ENCODE results near the gene SPATA33.

- TF ChIP-seq, protein P1, sequence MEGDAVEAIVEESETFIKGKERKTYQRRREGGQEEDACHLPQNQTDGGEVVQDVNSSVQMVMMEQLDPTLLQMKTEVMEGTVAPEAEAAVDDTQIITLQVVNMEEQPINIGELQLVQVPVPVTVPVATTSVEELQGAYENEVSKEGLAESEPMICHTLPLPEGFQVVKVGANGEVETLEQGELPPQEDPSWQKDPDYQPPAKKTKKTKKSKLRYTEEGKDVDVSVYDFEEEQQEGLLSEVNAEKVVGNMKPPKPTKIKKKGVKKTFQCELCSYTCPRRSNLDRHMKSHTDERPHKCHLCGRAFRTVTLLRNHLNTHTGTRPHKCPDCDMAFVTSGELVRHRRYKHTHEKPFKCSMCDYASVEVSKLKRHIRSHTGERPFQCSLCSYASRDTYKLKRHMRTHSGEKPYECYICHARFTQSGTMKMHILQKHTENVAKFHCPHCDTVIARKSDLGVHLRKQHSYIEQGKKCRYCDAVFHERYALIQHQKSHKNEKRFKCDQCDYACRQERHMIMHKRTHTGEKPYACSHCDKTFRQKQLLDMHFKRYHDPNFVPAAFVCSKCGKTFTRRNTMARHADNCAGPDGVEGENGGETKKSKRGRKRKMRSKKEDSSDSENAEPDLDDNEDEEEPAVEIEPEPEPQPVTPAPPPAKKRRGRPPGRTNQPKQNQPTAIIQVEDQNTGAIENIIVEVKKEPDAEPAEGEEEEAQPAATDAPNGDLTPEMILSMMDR (IDR thresholded peaks at IDR 0.05): no peak
- no peak for TF ChIP-seq EZH2 (IDR thresholded peaks at IDR 0.05; ENCODE audit: borderline replicate concordance, insufficient read depth, low read depth, low read length, poor library complexity, severe bottlenecking)
These were observed 47.4 kb downstream of the SPATA33 start for GRCh38 chr16:89705006-89705405.

Measured in B cell (primary cell).